H1 (cell line): Measurements from ENCODE around the gene SYNPO. TPM values are rescaled to one million over a fixed set of nuclear protein-coding genes. Genes with fewer than 3 reads are reported as not detected.

Experiments
- BCL11A ChIP-seq, 2 experiments: IDR thresholded peaks; one replicate each; pipeline ENCODE4 v1.6.1; 2011; ENCODE audit warnings: low read depth in 2 of 2, low read length in 2 of 2, mild to moderate bottlenecking in 2 of 2
- CBX8 ChIP-seq: fragments of 300-800, 300-1000 bp; sonication (generic); IDR thresholded peaks from 2 replicates; pipeline ENCODE4 v1.7.1; 2016; ENCODE audit warnings: low read depth, low read length, borderline replicate concordance
- CTCF ChIP-seq, 3 experiments: IDR thresholded peaks; 1 replicate in 2 of 3; 2 replicates in 1 of 3; pipeline versions ENCODE4 v1.5.1 to v1.6.1; 2011; ENCODE audit warnings: low read length in 3 of 3, mild to moderate bottlenecking in 3 of 3, inconsistent platforms in 2 of 3, low read depth in 1 of 3, moderate library complexity in 1 of 3; ENCODE audit not compliant: insufficient read depth in 1 of 3; ENCODE audit errors: control extremely low read depth in 1 of 3
- SAP30 ChIP-seq: fragments of 300-600 bp; sonication (generic); IDR thresholded peaks from 2 replicates; pipeline ENCODE4 v1.7.1; 2012; ENCODE audit warnings: low read length, moderate library complexity, mild to moderate bottlenecking, inconsistent platforms; ENCODE audit not compliant: insufficient read depth, insufficient replicate concordance
- polyA plus RNA-seq, 7 experiments: library from polyadenylated mRNA; depleted of rRNA in 3 of 7; stranded (reverse) in 5 of 7; unstranded in 2 of 7; fragments of >200 nt in 5 of 7; fragments of 200-250 nt in 2 of 7; gene quantifications; 1 replicate in 5 of 7; 2 replicates in 1 of 7; 4 replicates in 1 of 7; pipeline versions ENCODE4 v1.2.1 to v1.2.3, GENCODE V29; 2011 to 2013; ENCODE audit warnings: missing spikeins in 2 of 7, mixed read lengths in 2 of 7
- total RNA-seq: library from RNA; stranded (reverse); fragmentation: NEBNext Ultra II Directional; extraction: Animal tissue kit (Norgen Biotek cat#: 25700); gene quantifications from 2 replicates; pipeline ENCODE4 v1.2.1, GENCODE V29; 2021

SYNPO gene
- total and polyA plus RNA-seq, 2 of the 8 experiments (the other 6 are each of a cell fraction or from before 2014, with no cell fraction given) = 2.3 TPM

GRCh38 chr5:150593996-150594395, 46.5 kb upstream of the SYNPO start (continued):
- TF ChIP-seq CTCF (IDR thresholded peaks at IDR 0.05; ENCODE audit: control extremely low read depth in 1 of 3, insufficient read depth in 1 of 3, low read depth in 1 of 3, low read length in 3 of 3) = no peak
- TF ChIP-seq BCL11A (IDR thresholded peaks at IDR 0.05; ENCODE audit: low read depth in 2 of 2, low read length in 2 of 2) = no peak
- no peak for TF ChIP-seq CBX8
- TF ChIP-seq SAP30 = no peak
